Dedifferentiated amniotic fluid mesenchymal stem cell (primary cell): Measurements from ENCODE around the gene WLS.

ENCODE experiments used
- DNase-seq: peaks from one replicate; pipeline ENCODE4 v3.0.0-alpha.2; 2016; ENCODE audit errors: extremely low spot score

Gene WLS

DNA sequence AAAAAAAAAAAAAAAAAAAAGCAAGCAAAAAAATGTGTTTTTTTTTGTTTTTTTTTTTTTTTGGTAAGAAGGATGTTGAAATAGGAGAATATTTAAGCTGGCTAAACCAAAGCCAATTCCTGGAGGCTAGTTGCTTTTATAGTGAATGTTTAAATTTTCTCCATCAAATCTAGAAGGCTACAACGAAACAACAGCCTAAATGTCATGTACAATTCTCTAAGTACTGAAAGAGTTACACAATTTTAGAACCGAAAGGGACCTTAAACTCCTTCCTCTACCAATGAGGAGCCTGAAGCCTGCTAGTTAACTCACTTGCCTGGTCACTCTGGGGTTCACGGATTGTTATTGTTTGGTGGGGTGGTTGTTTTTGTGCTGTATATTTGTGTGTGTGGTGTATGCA is 3.5 kb downstream of the WLS start:
- DNase-seq, result peak; percentile 53

DNA sequence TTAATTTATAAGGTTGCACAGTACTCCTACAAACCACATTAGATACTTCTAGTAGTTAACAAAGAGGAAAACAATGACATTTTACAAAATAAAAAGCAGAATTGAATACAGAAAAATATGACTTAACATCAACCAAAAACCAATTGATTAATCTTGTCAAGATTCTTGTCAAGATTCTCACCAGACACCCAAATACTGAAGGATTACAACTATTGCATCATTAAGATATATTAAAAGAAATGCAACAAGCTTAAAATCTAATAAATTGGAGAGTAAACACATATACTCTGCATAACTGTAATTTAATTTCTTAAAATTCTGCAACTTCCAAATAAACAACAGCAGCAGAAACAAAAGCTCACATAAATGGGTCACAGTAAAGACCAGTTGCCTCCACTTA is 4.7 kb downstream of the WLS start:
- DNase-seq, result no peak

DNA sequence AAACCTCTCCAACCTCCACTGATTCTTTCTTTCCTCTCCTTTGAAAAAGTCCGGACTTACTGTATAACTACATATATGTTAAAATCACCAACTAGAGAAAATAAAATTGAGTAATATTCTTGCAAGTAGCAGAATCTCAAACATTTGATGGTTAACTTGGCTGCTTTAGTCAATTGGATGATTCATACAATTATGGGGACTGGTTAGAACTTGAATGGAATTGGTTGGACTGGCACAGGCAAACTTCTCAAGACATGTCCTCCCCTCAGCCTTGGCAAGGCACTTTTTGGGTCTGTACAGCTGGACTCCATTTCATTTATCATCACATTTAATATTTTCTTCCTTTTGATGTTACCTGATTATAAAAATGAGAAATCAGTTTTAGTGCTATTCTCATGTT is 6.5 kb downstream of the WLS start:
- no peak for DNase-seq

DNA sequence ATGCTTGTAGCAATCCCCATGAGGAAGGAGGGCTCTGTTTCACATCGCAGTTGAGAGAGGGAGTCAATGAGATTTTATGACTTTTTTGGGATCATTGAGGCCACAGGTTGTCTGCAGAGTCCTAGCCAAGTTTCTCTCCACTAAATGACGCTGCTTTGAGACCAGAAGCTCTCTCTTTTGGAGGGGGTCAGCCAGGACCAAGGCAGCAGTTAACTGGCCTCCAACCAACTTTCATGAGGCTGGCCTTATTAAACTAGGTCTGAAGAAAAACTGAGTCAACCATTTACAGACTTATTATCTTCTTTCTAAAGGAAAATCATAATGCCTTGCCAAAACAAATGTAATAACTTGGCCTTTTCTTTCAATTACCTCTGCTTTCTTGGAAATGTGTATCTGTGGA is 8.6 kb downstream of the WLS start:
- no peak for DNase-seq

DNA sequence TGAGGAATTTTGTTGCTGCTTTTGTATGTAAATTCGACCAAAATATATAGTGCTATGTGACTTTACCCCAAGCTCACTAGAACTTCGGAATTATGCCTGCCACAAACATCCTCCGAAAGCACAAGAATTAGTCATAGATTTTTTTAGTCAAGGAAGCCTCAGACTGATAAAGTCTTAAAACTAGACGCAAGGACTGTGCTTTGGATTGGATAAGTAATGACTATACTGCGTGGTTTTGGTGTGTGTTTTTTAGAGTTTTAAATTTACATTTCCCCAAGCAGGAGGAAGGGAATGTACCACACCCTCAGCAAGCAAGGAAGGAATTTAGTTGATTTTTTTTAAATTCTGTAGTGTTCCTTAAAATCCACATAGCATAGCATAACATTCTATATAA is 10.3 kb downstream of the WLS start:
- DNase-seq, result peak; percentile 74

DNA sequence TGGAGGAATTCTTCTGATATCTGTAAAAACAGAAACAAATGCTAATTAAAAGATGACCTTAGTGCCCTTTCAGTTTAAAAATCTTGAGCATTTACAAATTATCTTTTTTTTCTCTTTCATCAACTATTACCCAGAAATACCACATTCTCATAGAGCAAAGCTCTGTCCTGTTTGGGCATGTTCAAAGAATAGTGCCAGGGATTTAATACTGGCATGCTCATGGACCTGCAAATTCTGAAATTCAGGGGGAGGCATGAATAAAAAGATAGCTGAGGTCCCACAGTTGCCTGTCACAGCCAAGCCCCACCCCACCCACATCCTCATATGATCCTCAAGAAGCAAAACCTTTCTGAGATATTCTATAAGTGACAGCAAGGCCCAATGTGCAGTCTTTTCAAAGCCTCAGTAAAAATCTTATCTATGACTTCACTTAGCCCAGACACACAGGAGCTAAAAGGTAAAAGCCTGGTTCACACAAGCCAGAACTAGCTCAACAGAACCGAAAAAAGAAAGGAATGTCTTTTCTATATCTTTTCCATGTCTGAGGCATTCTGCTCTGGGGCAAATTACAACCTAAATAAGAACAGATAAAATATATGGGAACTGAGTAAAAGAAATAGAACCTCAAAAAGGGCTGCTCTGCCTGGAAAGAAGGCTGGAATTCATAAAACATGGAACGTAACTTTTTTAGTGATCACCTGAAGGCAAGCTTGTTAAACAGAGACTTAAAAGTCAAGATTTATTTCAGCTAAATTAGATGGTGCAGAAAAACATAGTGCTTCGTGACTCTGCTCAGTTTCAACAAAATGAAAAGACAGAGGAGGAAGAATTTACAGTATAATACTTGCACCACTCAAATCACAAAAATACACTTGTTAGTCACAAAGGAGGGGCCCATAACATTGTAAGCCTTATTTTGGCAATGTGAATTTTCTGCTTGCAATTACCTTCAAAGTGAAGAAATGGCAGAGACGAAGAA is 11.0 kb downstream of the WLS start:
- DNase-seq, result no peak

DNA sequence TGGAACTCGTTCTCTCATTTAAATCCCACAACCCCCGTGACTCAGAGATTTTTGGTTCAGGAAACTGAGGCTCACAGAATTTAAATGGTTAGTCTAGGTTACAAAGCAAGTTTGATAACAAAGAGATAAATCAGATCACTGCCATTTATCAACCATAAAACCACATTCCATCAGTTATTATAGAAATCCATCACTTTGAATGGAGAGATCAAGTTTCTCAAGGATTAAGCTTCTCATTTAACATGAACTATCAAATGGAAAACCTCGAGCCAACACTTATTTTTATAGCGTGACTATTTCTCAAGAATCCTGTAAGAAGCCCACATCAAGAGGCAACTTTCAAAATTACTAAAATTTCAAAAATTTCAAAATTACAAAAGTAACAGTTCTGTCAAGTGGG is 11.9 kb downstream of the WLS start:
- no peak for DNase-seq

DNA sequence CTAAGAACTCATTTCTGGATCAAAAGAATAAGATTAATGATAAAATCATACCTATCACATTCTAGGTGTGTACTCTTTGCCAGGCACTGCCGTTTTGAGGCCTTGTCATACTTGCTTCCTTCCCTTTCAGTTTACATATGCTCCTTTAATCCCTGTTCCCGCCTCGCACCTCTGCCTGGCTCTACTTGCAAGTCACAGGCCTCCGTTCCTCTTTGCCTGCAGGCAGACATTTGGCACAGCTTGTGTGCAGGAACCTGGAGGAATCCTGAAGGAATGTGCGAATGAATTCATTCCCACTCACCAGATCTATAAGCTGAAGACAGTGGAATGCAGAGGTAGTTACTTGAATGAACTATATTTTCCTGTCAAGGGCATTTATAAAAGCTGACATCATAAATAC is 13.8 kb downstream of the WLS start:
- no peak for DNase-seq

DNA sequence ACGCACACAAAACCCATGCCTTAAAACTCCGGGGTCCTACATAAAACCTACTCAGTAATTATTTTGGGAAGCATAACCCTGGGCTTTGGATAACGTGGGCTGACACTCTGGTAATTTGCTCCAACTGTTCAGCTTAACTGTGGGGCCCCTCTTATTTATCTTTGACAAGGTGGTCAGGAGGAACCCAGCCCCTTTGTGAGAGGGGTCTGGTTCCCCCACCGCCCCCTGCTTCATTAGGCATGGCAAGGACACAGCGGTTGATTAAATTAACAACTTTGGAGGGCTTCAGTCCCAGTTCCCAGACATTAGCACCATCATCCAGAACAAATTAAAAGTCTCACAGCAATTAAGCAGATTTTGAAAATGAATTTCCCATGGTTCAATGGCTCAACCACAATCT is 14.7 kb downstream of the WLS start:
- DNase-seq, result no peak

DNA sequence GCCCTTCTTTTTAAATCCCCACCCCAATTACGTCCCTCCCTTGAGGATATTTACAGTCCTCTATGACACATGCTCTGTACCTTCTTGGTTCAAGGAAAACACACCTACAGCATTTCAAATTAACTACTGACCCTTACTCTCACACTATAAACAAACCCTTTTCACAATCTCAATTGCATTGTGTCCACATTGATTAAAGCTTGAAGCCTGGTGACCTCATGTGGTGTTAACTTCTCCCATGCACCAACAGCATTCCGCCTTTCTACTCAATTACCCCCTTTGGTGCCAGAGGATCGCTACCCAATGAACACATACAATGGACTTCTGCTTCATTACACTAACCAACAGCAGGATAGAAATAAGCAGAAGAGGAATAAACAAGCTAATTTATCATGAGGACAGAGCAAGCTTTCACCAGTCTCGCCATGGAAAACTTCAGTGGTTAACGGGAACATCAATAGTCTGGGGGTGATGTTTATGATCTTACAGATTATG is 15.2 kb downstream of the WLS start:
- DNase-seq, result no peak

DNA sequence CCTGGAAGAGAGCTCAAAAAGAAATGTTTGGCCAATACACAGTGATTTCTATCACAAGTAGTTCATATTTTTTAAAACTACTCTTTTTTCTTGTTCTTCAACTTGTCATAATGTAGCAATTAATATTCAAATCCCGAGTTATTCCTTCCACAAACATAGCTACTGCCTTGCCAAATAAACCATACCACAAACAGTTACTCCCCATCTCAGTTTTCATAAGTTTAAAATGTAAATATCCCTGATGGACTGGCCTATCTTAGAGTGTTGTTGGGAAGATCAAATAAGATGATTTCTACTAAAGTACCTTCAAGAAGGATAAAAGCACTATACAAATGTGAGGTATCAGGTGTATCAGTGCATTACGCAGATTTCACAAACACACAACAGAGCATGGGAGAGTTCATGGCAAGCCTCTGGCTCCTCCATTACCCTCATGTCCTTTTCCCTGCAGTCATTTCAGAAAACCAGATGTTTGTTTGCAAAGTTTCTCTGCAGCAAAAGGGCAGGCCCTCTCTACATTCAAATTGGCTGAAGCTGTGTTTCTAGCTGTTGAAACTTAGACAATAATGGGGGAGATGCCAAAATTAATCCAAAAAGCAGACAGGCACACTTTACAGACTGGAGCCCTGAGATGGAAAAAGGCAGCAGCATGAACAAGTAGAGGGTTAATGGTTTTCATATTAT is 16.1 kb downstream of the WLS start:
- no peak for DNase-seq

DNA sequence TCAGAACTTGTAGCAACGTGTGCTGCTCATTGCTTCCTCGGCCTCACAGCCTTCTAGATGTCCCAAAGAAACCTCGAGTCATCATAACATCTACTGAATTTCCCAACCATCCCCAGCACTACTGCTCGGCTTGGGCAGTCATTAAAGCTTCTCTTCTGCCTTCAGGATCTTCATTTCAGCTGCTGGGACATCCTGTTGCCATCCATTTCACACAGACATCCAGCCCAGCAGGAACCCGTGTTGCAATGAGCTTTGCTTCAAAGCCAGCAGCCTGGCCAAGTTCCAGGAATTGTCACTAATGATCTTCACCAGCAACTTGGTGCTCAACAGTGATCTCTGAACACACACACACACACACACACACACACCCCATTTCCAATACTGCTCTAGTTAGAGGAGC is 18.5 kb downstream of the WLS start:
- DNase-seq, result no peak

DNA sequence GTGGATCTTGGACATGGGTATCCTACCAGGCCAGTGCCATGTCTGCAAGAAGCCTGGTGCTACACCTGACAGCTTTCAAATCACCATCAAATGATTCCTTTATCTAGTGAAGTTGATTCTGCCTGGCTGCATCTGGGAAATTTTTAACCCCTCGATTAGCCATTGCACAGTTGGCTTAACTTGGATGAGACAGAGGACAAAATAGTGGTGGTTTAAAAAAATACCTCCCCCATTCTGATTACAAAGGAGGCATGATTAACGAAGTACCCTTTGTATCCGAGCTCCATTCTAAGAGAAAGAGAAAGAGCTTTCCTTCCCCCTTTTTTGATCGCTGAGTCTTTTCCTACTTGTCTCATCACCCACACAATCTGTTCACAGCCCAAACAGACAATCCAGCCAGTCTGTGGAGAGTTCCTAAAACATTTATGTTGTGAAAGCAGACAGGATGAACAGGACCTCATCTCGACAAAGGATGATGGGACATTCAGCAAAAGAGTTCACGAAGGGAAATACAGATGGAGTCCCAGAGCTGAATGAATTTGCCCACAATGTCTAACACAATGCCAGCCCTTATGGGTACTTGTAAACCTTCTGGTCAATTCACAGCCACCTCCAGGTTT is 20.5 kb downstream of the WLS start:
- DNase-seq, result no peak

DNA sequence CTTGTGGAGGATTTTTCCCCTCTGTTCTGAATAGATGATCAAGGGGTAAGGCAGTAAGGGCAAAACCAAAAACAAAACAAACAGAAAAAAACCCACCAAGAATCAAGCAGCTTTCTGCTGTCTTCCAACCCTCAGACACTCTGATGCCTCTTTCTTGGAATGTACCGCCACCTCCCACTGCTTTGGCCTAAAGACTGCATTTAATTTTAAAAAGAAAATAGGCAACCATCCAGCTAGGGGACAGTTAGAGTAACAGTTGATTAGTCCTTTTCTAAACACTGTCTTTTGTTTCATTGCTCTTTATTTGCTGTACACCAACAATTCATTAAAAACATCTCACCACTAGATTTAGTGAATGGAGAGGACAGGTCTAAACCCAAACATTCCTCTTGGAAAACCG is 21.5 kb downstream of the WLS start:
- no peak for DNase-seq

DNA sequence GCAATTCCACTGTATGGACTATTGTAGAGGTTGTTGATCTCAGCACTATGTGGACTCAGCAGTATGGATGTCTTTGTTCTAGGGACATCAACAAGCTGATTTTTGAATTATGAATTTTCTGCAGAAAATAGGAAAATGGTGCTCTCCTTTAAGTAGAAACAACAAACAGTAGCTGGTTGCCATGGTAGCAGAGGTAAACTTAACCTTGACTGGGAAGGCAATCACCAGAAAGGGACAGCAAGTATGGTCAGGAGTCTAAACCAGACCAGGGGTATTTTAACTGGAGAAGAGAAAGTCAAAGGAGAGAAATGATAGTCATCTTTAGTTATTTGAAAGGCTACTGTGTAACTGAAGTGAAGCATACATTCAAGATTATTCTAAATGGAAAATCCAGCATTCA is 22.3 kb downstream of the WLS start:
- no peak for DNase-seq

DNA sequence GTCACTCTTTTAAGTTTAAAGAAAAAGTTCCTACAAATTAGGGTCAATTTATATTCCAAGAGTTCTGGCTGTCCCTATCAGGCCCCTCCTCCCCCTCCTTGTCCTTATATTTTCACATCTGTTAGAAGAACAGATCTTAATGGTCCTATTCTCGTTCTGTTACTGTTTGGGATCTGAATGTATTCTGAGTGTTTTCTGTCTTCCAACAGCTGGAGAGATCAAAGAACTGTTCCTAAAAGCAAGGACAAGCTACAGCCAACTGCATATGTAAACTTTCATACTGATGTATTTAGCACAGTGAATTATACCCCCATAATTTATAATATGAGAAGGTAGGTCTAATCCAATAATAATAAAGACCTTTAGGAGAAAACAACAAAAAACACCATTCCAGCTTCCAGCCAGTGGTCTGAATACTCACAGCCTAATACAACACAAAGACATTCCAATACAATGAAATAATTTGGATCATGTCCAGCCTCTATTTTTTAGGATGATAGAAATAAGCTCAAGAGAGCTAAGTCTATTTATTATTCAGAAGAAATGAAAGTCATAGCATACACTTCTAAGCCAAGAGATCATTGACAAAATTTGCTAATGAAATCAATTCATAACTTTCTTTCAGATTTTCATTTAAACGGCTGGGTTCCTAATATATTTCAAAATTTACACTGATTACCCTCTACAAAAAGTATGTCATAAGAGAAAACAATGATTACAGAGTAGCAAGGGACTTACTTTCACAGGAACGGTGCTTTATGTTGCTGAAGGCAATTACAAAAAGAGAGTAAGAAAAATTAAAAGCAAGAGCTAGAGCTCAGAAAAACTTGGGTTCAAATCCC is 25.3 kb downstream of the WLS start:
- DNase-seq, result peak; percentile 70

DNA sequence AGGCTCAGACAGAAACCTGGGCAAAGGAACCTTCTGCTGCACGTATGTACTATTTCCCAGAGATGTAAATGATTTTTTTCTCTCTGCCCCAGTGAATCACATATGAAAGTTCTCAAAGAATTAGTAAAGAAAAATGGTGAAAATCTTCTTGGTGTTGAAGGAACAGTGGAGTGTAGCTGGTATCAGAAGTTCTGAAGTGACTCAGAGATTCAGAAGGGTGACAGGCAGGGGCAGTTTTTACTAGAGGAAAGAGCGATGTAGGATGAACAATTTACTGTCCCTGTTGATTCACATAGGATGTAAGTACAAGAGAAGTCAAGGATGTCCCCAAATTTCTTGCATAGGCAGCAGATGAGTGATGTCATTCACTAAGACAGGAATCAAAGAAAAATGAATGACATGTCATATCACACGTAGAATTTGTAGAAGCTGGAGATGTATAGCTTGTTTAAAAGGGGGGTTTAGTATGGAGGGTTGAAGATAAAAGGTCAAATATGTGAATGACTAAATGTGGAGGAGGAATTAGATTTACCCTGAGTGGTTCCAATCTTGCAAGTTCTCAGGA is 26.4 kb downstream of the WLS start:
- DNase-seq, result no peak

DNA sequence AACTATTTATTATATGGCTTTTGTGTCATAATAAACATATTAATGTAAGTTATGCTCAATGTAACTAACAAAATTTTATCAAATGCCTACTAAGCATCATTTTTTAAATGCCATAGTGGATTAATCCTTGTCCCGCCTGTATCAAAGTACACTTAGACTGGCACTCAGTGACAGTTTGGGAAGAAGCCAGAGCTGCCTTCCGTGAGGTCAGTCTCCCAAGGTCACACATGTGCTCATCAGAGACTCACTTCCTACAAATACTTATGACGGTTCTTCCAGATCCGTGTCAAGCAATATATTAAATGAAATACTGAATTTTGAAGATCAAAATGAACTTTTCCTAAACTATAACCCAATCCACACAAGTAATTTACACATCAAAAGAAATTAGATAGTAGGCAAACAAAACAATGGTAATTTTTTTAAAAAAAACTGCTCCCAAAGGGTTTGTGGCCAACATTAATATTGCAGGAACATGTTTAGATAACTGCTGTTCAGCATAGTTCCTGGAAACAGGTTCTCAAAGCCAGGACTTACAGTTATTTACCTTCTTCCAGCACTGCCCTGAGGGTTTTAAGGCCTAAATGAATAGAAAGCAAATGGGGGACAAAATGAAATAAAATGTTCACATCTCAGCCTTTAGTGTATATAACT is 27.2 kb downstream of the WLS start:
- DNase-seq, result no peak

DNA sequence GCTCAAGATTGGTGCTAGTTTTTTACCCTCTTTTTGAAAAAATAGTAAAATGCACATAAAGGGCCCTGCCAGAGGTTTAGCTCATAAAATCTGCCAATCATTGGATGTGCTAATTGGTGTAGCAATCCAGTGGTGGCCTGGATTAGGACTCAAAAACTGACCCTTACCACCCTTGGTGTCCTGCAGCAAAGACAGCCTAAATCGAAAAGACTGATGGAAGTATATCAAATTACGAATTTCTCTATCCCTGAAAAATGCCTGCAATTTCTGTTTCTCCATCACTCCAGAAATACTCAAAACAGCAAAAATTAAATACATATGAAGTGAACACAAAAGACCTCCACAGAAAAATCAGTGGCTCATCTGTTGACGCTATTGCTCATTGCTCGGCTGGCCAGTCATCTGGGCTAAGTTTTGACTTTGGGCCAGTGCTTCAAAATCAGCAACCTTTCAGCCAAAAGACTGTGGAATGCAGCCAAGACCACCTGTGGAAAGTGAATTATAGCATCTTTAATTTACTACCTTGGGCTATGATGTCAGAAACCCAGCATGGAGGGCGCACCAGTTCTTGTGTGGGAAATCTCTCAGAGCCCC is 30.0 kb downstream of the WLS start:
- peak; percentile 71 for DNase-seq

DNA sequence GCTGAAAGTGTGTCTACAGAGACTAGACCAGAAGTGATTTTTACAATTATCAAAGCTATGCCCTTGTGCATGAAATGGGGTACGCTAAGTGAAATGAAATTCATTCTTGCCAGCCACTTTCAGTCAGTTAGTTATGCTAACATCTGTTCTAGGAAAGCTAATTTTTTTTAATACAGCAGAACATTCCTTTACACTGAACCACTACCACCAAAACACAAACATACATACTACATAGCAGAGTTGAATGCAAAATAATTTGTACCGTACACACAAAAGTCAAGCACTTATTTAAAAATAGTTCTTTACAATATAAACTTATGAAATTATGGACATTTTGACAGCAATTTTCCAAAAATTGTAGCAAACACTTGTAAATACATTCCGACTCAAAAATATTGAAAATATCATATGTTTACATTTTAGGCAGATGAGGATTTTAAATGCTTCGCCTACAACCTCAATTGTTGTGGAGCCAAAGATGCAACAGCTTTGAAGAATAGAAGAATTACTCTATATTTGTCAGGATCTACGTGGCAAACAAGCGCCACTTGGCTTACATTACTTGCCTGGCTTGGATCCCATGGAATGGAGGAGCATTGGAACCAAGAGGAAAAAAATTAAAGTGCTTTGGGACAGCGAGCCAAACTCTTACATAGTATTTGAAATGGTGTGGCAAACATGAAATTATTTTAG is 30.6 kb downstream of the WLS start:
- DNase-seq, result peak; percentile 25
